HG02938 (cell line): ENCODE results near the gene CHMP5.
"Not testable (repeated sequence)": the region's sequence is repeated elsewhere in the genome, so short reads cannot be mapped to it uniquely, and the experiment has no call there.

ENCODE experiments used
- ATAC-seq: cut with Tn5 transposase; IDR thresholded peaks from one replicate; pipeline ENCODE4 v1.9.1; 2021; ENCODE audit warnings: mild to moderate bottlenecking, moderate library complexity; ENCODE audit not compliant: unreplicated experiment

The CHMP5 gene

GRCh38 chr9:33310748-33311147 is 45.9 kb downstream of the CHMP5 start:
- no peak for ATAC-seq

GRCh38 chr9:33311953-33312352 is 47.1 kb downstream of the CHMP5 start:
- ATAC-seq: no peak

- no peak for ATAC-seq
Measured at GRCh38 chr9:33315371-33315770, 50.5 kb downstream of the CHMP5 start.

- not testable (repeated sequence) for ATAC-seq
Measured at GRCh38 chr9:33317136-33317535, 52.3 kb downstream of the CHMP5 start.

GRCh38 chr9:33318225-33318624 is 53.4 kb downstream of the CHMP5 start:
- ATAC-seq: no peak

GRCh38 chr9:33318781-33319180 is 53.9 kb downstream of the CHMP5 start:
- ATAC-seq: no peak

- ATAC-seq: no peak
Measured at GRCh38 chr9:33320230-33320567, 55.4 kb downstream of the CHMP5 start.

- ATAC-seq: no peak
Measured at GRCh38 chr9:33320568-33321261, 55.9 kb downstream of the CHMP5 start.

GRCh38 chr9:33329117-33329563 is 64.3 kb downstream of the CHMP5 start:
- ATAC-seq: no peak

- no peak for ATAC-seq
Measured at GRCh38 chr9:33329979-33330378, 65.1 kb downstream of the CHMP5 start.

- no peak for ATAC-seq
Measured at GRCh38 chr9:33331377-33331891, 66.6 kb downstream of the CHMP5 start.
